Loucy (cell line): ENCODE data around the gene PPTC7.

Source experiments
- H2AFZ ChIP-seq: fragments of 200-600 bp; sonication (generic); 2 replicates; pipeline ENCODE4 v1.6.0; 2016; ENCODE audit warnings: antibody characterized with exemption, mild to moderate bottlenecking, low read length, moderate library complexity
- H3F3A ChIP-seq: fragments of 200-600 bp; 2 replicates; pipeline ENCODE4 v1.6.0; 2016; ENCODE audit warnings: antibody characterized with exemption, low read depth, mild to moderate bottlenecking
- H3K27me3 ChIP-seq: fragments of 200-600 bp; sonication (generic); 2 replicates; pipeline ENCODE4 v1.6.1; 2014; ENCODE audit warnings: low read length, mild to moderate bottlenecking; ENCODE audit not compliant: insufficient read depth, poor library complexity, severe bottlenecking
- H3K36me3 ChIP-seq: fragments of 200-600 bp; sonication (generic); 2 replicates; pipeline ENCODE4 v1.6.1; 2016; ENCODE audit warnings: low read length; ENCODE audit not compliant: insufficient read depth
- H3K4me1 ChIP-seq: fragments of 200-600 bp; sonication (generic); 2 replicates; pipeline ENCODE4 v1.5.1; 2014; ENCODE audit warnings: low read length, mild to moderate bottlenecking; ENCODE audit not compliant: insufficient read depth, poor library complexity, severe bottlenecking
- H3K4me2 ChIP-seq: fragments of 200-600 bp; sonication (generic); 2 replicates; pipeline ENCODE4 v1.6.0; 2014; ENCODE audit warnings: antibody characterized with exemption, low read length, low read depth, mild to moderate bottlenecking; ENCODE audit not compliant: poor library complexity, severe bottlenecking
- H3K4me3 ChIP-seq: fragments of 200-600 bp; sonication (generic); 2 replicates; pipeline ENCODE4 v1.5.1; 2014; ENCODE audit warnings: low read length, mild to moderate bottlenecking, mixed read lengths; ENCODE audit not compliant: poor library complexity, severe bottlenecking
- H3K79me2 ChIP-seq: fragments of 200-600 bp; sonication (generic); 2 replicates; pipeline ENCODE4 v1.6.1; 2014; ENCODE audit warnings: low read length; ENCODE audit not compliant: insufficient read depth
- H3K9ac ChIP-seq: fragments of 200-600 bp; sonication (generic); 2 replicates; pipeline ENCODE4 v1.6.0; 2014; ENCODE audit warnings: mild to moderate bottlenecking, low read depth, low read length, moderate library complexity; ENCODE audit not compliant: poor library complexity, severe bottlenecking
- H3K9me2 ChIP-seq: fragments of 200-600 bp; sonication (generic); replicated peaks from 2 replicates; pipeline ENCODE4 v1.6.1; 2016; ENCODE audit warnings: low read depth, low read length, mixed read lengths
- H3K9me3 ChIP-seq: fragments of 200-600 bp; sonication (generic); 2 replicates; pipeline ENCODE4 v1.6.1; 2014; ENCODE audit warnings: mild to moderate bottlenecking, antibody characterized with exemption, low read length, low read depth; ENCODE audit not compliant: insufficient read depth
- H4K20me1 ChIP-seq: fragments of 200-600 bp; sonication (generic); 2 replicates; pipeline ENCODE4 v1.6.0; 2014; ENCODE audit warnings: antibody characterized with exemption, low read length, mild to moderate bottlenecking; ENCODE audit not compliant: insufficient read depth, poor library complexity, severe bottlenecking
- CTCF ChIP-seq: fragments of 200-600 bp; sonication (generic); conservative IDR thresholded peaks from 2 replicates; pipeline ENCODE4 v1.5.1; 2014; ENCODE audit warnings: mild to moderate bottlenecking, antibody characterized with exemption, low read length
- EZH2phosphoT487 ChIP-seq: fragments of 200-600 bp; IDR thresholded peaks from 2 replicates; pipeline ENCODE4 v1.6.1; 2018; ENCODE audit warnings: antibody characterized with exemption, mild to moderate bottlenecking, moderate library complexity, borderline replicate concordance

PPTC7 gene

GRCh38 chr12:110619534-110619953, 36.4 kb upstream of the PPTC7 start:
- Histone ChIP-seq H3K4me3 (no peak overlapping the region), H3K4me2 (no peak overlapping the region), H4K20me1 (no peaks in the 10 kb centered on the region)

GRCh38 chr12:110616471-110617115, 33.5 kb upstream of the PPTC7 start:
- no peaks in the 10 kb centered on the region for H3K36me3 ChIP-seq
- H3K9me3 ChIP-seq: no peaks in the 10 kb centered on the region
- peaks cover 5% of the 10 kb centered on the region for H3K4me1 ChIP-seq
- H4K20me1 ChIP-seq: no peaks in the 10 kb centered on the region
- no peaks in the 10 kb centered on the region for H3K9me2 ChIP-seq
- H3F3A ChIP-seq: no peaks in the 10 kb centered on the region
- H3K79me2 ChIP-seq: no peaks in the 10 kb centered on the region
- H3K4me3 ChIP-seq: no peak overlapping the region
- H2AFZ ChIP-seq: no peak overlapping the region
- no peak overlapping the region for H3K9ac ChIP-seq
- TF ChIP-seq CTCF (no peak), EZH2phosphoT487 (no peak)
- no peak overlapping the region for H3K4me2 ChIP-seq
- no peaks in the 10 kb centered on the region for H3K27me3 ChIP-seq

More at GRCh38 chr12:110619534-110619953, 36.4 kb upstream of the PPTC7 start:
- H3K9ac ChIP-seq: no peak overlapping the region
- H2AFZ ChIP-seq: no peak overlapping the region
- no peaks in the 10 kb centered on the region for H3K27me3 ChIP-seq
- H3F3A ChIP-seq: no peaks in the 10 kb centered on the region
- TF ChIP-seq EZH2phosphoT487: no peak
- TF ChIP-seq CTCF: peak; percentile 53
- no peaks in the 10 kb centered on the region for H3K4me1 ChIP-seq
- H3K36me3 ChIP-seq: no peaks in the 10 kb centered on the region
- H3K9me3 ChIP-seq: no peaks in the 10 kb centered on the region
- no peaks in the 10 kb centered on the region for H3K79me2 ChIP-seq
- H3K9me2 ChIP-seq: no peaks in the 10 kb centered on the region

- H3K4me3 ChIP-seq: no peak overlapping the region
These were observed 32.1 kb upstream of the PPTC7 start for GRCh38 chr12:110615171-110615570.

More at GRCh38 chr12:110615171-110615570, 32.1 kb upstream of the PPTC7 start:
- Histone ChIP-seq H3K36me3 (no peaks in the 10 kb centered on the region), H3K9me3 (no peaks in the 10 kb centered on the region), H3K4me1 (peaks cover 5% of the 10 kb centered on the region), H2AFZ (no peak overlapping the region), H3K4me2 (no peak overlapping the region), H3K9me2 (no peaks in the 10 kb centered on the region), H3K79me2 (no peaks in the 10 kb centered on the region), H4K20me1 (no peaks in the 10 kb centered on the region), H3K9ac (no peak overlapping the region), H3K27me3 (no peaks in the 10 kb centered on the region), H3F3A (no peaks in the 10 kb centered on the region)
- TF ChIP-seq CTCF (no peak), EZH2phosphoT487 (no peak)
